Neural progenitor cell (in vitro differentiated cells): ENCODE results near the gene MGAT4A. TPM values are rescaled to one million over a fixed set of nuclear protein-coding genes. Genes with fewer than 3 reads are reported as not detected.

Experiments
- DNase-seq: peaks from one replicate; pipeline ENCODE4 v3.0.0-alpha.2; 2016; ENCODE audit warnings: low spot score
- H2AFZ ChIP-seq: fragments of 200-600 bp; sonication (generic); replicated peaks from 2 replicates; pipeline ENCODE4 v1.6.1; 2016; ENCODE audit warnings: antibody characterized with exemption
- H3F3A ChIP-seq: fragments of 200-600 bp; sonication (generic); 2 replicates; pipeline ENCODE4 v1.6.1; 2016; ENCODE audit warnings: antibody characterized with exemption, low read depth
- H3K27ac ChIP-seq: fragments of 200-600 bp; sonication (generic); 2 replicates; pipeline ENCODE4 v1.5.1; 2016; ENCODE audit warnings: mild to moderate bottlenecking
- H3K27me3 ChIP-seq: fragments of 200-600 bp; sonication (generic); 2 replicates; pipeline ENCODE4 v1.6.1; 2016; ENCODE audit warnings: mild to moderate bottlenecking, moderate library complexity
- H3K36me3 ChIP-seq: fragments of 200-600 bp; sonication (generic); 2 replicates; pipeline ENCODE4 v1.5.1; 2016
- H3K4me1 ChIP-seq: fragments of 200-600 bp; sonication (generic); 2 replicates; pipeline ENCODE4 v1.6.1; 2016; ENCODE audit warnings: mixed run types
- H3K4me2 ChIP-seq: fragments of 200-600 bp; sonication (generic); 2 replicates; pipeline ENCODE4 v1.6.1; 2016
- H3K4me3 ChIP-seq: fragments of 200-600 bp; sonication (generic); 2 replicates; pipeline ENCODE4 v1.5.1; 2016
- H3K79me2 ChIP-seq: fragments of 200-600 bp; sonication (generic); 2 replicates; pipeline ENCODE4 v1.6.1; 2016; ENCODE audit warnings: low read depth
- H3K9ac ChIP-seq: fragments of 200-600 bp; sonication (generic); 2 replicates; pipeline ENCODE4 v1.6.1; 2016
- H3K9me3 ChIP-seq: fragments of 200-600 bp; sonication (generic); 2 replicates; pipeline ENCODE4 v1.5.1; 2016; ENCODE audit warnings: low read depth
- H4K20me1 ChIP-seq: fragments of 200-600 bp; sonication (generic); 2 replicates; pipeline ENCODE4 v1.6.1; 2016; ENCODE audit warnings: low read depth
- H3K27ac Mint-ChIP-seq: 3 replicates; pipeline ENCODE4 v1.8.0; 2021; ENCODE audit warnings: mixed read lengths
- H3K27me3 Mint-ChIP-seq: 2 replicates; pipeline ENCODE4 v1.8.0; 2022; ENCODE audit warnings: low read depth, mild to moderate bottlenecking, inconsistent platforms, moderate library complexity, mixed read lengths; ENCODE audit not compliant: insufficient read depth
- H3K36me3 Mint-ChIP-seq: 3 replicates; pipeline ENCODE4 v1.8.0; 2021; ENCODE audit warnings: mixed read lengths
- H3K4me1 Mint-ChIP-seq: 3 replicates; pipeline ENCODE4 v1.8.0; 2021; ENCODE audit warnings: mixed read lengths
- H3K4me3 Mint-ChIP-seq: 3 replicates; pipeline ENCODE4 v1.8.0; 2021; ENCODE audit warnings: mild to moderate bottlenecking, moderate library complexity, mixed read lengths
- H3K9me3 Mint-ChIP-seq: 3 replicates; pipeline ENCODE4 v1.8.0; 2020; ENCODE audit warnings: mixed read lengths
- CTCF ChIP-seq: fragments of 200-600 bp; sonication (generic); IDR thresholded peaks from 2 replicates; pipeline ENCODE4 v1.5.1; 2017; ENCODE audit warnings: antibody characterized with exemption, mild to moderate bottlenecking
- EZH2 ChIP-seq: fragments of 200-600 bp; sonication (generic); IDR thresholded peaks from 2 replicates; pipeline ENCODE4 v1.6.1; 2017; ENCODE audit warnings: antibody characterized with exemption, mild to moderate bottlenecking, moderate library complexity
- EZH2phosphoT487 ChIP-seq: fragments of 200-600 bp; sonication (generic); IDR thresholded peaks from 2 replicates; pipeline ENCODE4 v1.6.1; 2017; ENCODE audit warnings: antibody characterized with exemption
- total RNA-seq: library from RNA; depleted of rRNA; stranded (reverse); fragments of >200 nt; gene quantifications from 2 replicates; pipeline ENCODE4 v1.2.3, GENCODE V29; 2015; ENCODE audit warnings: low replicate concordance

Gene MGAT4A
- total RNA-seq, 1 donor from 2014 or later, result 8.0 TPM

GRCh38 chr2:98570356-98570755 is 160.6 kb downstream of the MGAT4A start:
- no peaks in the 10 kb centered on the region for H3K4me1 ChIP-seq
- TF ChIP-seq CTCF (no peak), EZH2phosphoT487 (no peak), EZH2 (no peak)
- no peaks in the 10 kb centered on the region for H3K36me3 ChIP-seq
- no peak overlapping the region for H3K9ac ChIP-seq
- no peak for DNase-seq
- no peak overlapping the region for H2AFZ ChIP-seq
- peaks cover 5% of the 10 kb centered on the region for H3K27me3 Mint-ChIP-seq
- peaks cover 16% of the 10 kb centered on the region for H3K36me3 Mint-ChIP-seq
- no peaks in the 10 kb centered on the region for H4K20me1 ChIP-seq
- H3K4me3 ChIP-seq, result no peak overlapping the region
- no peak overlapping the region for H3K4me2 ChIP-seq
- H3F3A ChIP-seq, result no peaks in the 10 kb centered on the region
- no peaks in the 10 kb centered on the region for H3K9me3 Mint-ChIP-seq
- peak overlapping the region; percentile 46 for H3K27ac Mint-ChIP-seq
- no peak overlapping the region for H3K27ac ChIP-seq
- H3K79me2 ChIP-seq, result no peaks in the 10 kb centered on the region
- no peaks in the 10 kb centered on the region for H3K27me3 ChIP-seq
- H3K4me3 Mint-ChIP-seq, result no peak overlapping the region
- no peaks in the 10 kb centered on the region for H3K9me3 ChIP-seq
- H3K4me1 Mint-ChIP-seq, result no peaks in the 10 kb centered on the region

GRCh38 chr2:98569915-98570314 is 161.0 kb downstream of the MGAT4A start:
- TF ChIP-seq EZH2phosphoT487 (no peak), CTCF (no peak), EZH2 (no peak)
- no peak overlapping the region for H3K27ac ChIP-seq
- no peaks in the 10 kb centered on the region for H3K4me1 ChIP-seq
- no peak for DNase-seq
- H3K27ac Mint-ChIP-seq, result no peak overlapping the region
- H3K9ac ChIP-seq, result no peak overlapping the region
- H3K36me3 ChIP-seq, result no peaks in the 10 kb centered on the region
- H3K9me3 Mint-ChIP-seq, result no peaks in the 10 kb centered on the region
- H3K27me3 Mint-ChIP-seq, result peaks cover 5% of the 10 kb centered on the region
- H2AFZ ChIP-seq, result no peak overlapping the region
- H3K4me3 Mint-ChIP-seq, result no peak overlapping the region
- H3K9me3 ChIP-seq, result no peaks in the 10 kb centered on the region
- H3K4me2 ChIP-seq, result no peak overlapping the region
- no peaks in the 10 kb centered on the region for H4K20me1 ChIP-seq
- H3K4me3 ChIP-seq, result no peak overlapping the region
- H3F3A ChIP-seq, result no peaks in the 10 kb centered on the region
- no peaks in the 10 kb centered on the region for H3K79me2 ChIP-seq
- no peaks in the 10 kb centered on the region for H3K27me3 ChIP-seq
- H3K4me1 Mint-ChIP-seq, result no peaks in the 10 kb centered on the region
- H3K36me3 Mint-ChIP-seq, result peaks cover 16% of the 10 kb centered on the region

- H3K4me2 ChIP-seq, result no peak overlapping the region
- H4K20me1 ChIP-seq, result no peaks in the 10 kb centered on the region
- no peaks in the 10 kb centered on the region for H3K36me3 ChIP-seq
- H3F3A ChIP-seq, result no peaks in the 10 kb centered on the region
- no peak overlapping the region for H3K27ac ChIP-seq
- no peak overlapping the region for H3K27ac Mint-ChIP-seq
- no peak overlapping the region for H3K4me3 ChIP-seq
- H3K9ac ChIP-seq, result no peak overlapping the region
- no peak overlapping the region for H2AFZ ChIP-seq
- H3K4me1 ChIP-seq, result no peaks in the 10 kb centered on the region
- H3K4me1 Mint-ChIP-seq, result no peaks in the 10 kb centered on the region
- peaks cover 16% of the 10 kb centered on the region for H3K36me3 Mint-ChIP-seq
- TF ChIP-seq EZH2 (no peak), EZH2phosphoT487 (no peak), CTCF (peak; percentile 90)
- H3K27me3 ChIP-seq, result no peaks in the 10 kb centered on the region
- peak; percentile 59 for DNase-seq
- H3K4me3 Mint-ChIP-seq, result no peak overlapping the region
- H3K79me2 ChIP-seq, result no peaks in the 10 kb centered on the region
- no peaks in the 10 kb centered on the region for H3K9me3 Mint-ChIP-seq
- H3K27me3 Mint-ChIP-seq, result peaks cover 5% of the 10 kb centered on the region
- no peaks in the 10 kb centered on the region for H3K9me3 ChIP-seq
These were observed 161.6 kb downstream of the MGAT4A start for GRCh38 chr2:98569197-98569793.

Other genes with a start within 250 kb of the MGAT4A start
- gene COA5, start 122.6 kb downstream of the MGAT4A start, total RNA-seq, result 62.3 and 110 TPM in 2 replicates
- gene UNC50, start 122.5 kb downstream of the MGAT4A start, total RNA-seq, result 54.4 and 74.6 TPM in 2 replicates
- 0.07 and 0.28 TPM in 2 replicates for gene CRACDL, start 205.1 kb upstream of the MGAT4A start, total RNA-seq